GM23338 (cell line): ENCODE measurements around the gene GRIN2A.

Experiments
- CTCF ChIP-seq, 2 experiments: fragments of 200-600 bp in 1 of 2; sonication (generic) in 1 of 2; conservative IDR thresholded peaks; 2 replicates each; pipeline versions ENCODE4 v1.5.1 to v1.6.1; 2016 to 2017; ENCODE audit warnings: antibody characterized with exemption in 2 of 2, low read depth in 2 of 2, mild to moderate bottlenecking in 2 of 2, moderate library complexity in 1 of 2
- EZH2 ChIP-seq: fragments of 200-600 bp; sonication (generic); IDR thresholded peaks from one replicate; pipeline ENCODE4 v1.8.0; 2017; ENCODE audit warnings: antibody characterized with exemption, mild to moderate bottlenecking, low read depth; ENCODE audit not compliant: unreplicated experiment
- EZH2phosphoT487 ChIP-seq: fragments of 200-600 bp; sonication (generic); IDR thresholded peaks from one replicate; pipeline ENCODE4 v1.8.1; 2018; ENCODE audit warnings: antibody characterized with exemption; ENCODE audit not compliant: unreplicated experiment
- JUNB ChIP-seq: IDR thresholded peaks from one replicate; pipeline ENCODE4 v1.6.1; 2016; ENCODE audit warnings: antibody characterized with exemption; ENCODE audit not compliant: unreplicated experiment
- POLR2AphosphoS5 ChIP-seq: IDR thresholded peaks from 2 replicates; pipeline ENCODE4 v1.6.1; 2016; ENCODE audit warnings: antibody characterized with exemption, low read depth
- REST ChIP-seq: IDR thresholded peaks from one replicate; pipeline ENCODE4 v1.6.1; 2018; ENCODE audit warnings: antibody characterized with exemption; ENCODE audit not compliant: unreplicated experiment
- ZNF114 ChIP-seq: fragments of 250-450 bp; sonication (Bioruptor Pico); IDR thresholded peaks from 2 replicates; pipeline ENCODE4 v1.5.0; 2020; ENCODE audit warnings: mild to moderate bottlenecking, moderate library complexity

DNA sequence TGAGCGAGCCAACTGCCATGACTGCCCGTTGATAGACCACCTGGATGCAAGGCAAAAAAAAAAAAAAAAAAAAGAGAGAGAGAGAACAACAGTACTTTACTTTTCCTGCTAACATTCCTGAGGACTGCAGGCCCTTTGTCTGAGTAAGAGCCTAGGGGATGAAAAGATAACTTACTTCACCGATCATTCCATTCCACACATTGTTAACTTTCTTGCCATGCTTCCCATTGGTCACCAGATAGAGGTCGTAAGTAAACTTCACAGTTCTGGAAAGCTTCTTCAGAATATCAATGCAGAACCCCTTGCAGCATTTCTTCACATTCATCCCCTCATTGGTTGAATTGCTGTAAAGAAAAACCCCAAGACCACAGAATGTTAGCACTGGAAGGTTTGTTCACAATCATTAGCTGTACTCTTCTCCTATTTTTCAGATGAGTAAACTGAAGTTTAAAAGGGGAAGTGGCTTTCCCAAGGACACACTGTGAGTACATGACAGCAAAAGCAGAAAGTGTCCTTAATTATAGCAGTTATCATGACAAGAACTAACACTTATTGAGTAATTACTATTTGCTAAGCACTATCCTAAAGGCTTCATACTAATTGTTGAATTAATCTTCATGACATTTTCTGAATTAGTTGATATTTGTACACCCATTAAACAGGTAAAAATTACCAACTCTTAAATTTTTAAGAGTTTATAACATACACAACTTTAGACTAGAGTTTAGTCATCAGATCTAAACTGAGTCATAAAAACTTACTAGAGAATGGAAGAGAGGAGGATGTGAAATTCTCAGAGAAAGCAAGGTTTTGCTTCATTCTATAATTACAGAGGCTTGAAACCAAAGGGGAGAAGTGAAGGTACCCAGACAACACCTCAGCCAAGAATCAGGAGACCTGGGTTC is 341.2 kb downstream of the GRIN2A start:
- TF ChIP-seq CTCF (conservative IDR thresholded peaks at IDR 0.05; ENCODE audit: low read depth in 2 of 2) (no peak), REST (no peak), POLR2AphosphoS5 (no peak), EZH2 (no peak), JUNB (no peak), ZNF114 (CRISPR knock-in tag) (no peak), EZH2phosphoT487 (no peak)
